Inferior parietal cortex (tissue), 1 donor: ENCODE results near the gene TARBP2.

Experiments used
- DNase-seq: peaks from one replicate; pipeline ENCODE4 v3.0.0-alpha.2; 2016; ENCODE audit errors: extremely low spot score

The TARBP2 gene

GRCh38 chr12:53552361-53553327 is 51.6 kb downstream of the TARBP2 start:
- no peak for DNase-seq
